H1 (cell line): ENCODE data around the gene BTBD16. TPM values are rescaled to one million over a fixed set of nuclear protein-coding genes. Genes with fewer than 3 reads are reported as not detected.
A peak's percentile ranks its signal among the peaks of the same experiment; 100 is the strongest.

ENCODE experiments used
- CTCF ChIA-PET: fragments of 300-600 bp; sonication (Branson Sonifier 250); formaldehyde crosslinking; loops from one replicate; lab custom pipeline; 2021; ENCODE audit not compliant: partially characterized antibody; lab: Charles Lee
- POLR2A ChIA-PET: fragments of 300-600 bp; sonication (Branson Sonifier 250); formaldehyde crosslinking; loops from one replicate; lab custom pipeline; 2021; ENCODE audit warnings: inconsistent platforms; ENCODE audit not compliant: partially characterized antibody; lab: Charles Lee
- DNase-seq, 2 experiments: peaks; one replicate each; pipeline versions ENCODE4 v3.0.0 to v3.0.0-alpha.2; 2010 to 2022; ENCODE audit warnings: low spot score in 2 of 2, low read depth in 1 of 2, mixed read lengths in 1 of 2
- FAIRE-seq: peaks from 2 replicates; lab custom pipeline; 2011; peaks lifted over from hg19 to GRCh38; lab: Jason Lieb, UNC
- H2AFZ ChIP-seq: 2 replicates; pipeline ENCODE4 v1.8.1; 2012; ENCODE audit warnings: low read length, inconsistent platforms
- H2AK5ac ChIP-seq: 2 replicates; pipeline ENCODE4 v1.6.1; 2013; ENCODE audit warnings: low read depth, low read length
- H2BK120ac ChIP-seq: replicated peaks from 2 replicates; pipeline ENCODE3; 2013; ENCODE audit warnings: low read depth, low read length, inconsistent platforms
- H2BK12ac ChIP-seq: 2 replicates; pipeline ENCODE4 v1.6.1; 2013; ENCODE audit warnings: low read depth, low read length
- H2BK15ac ChIP-seq: 2 replicates; pipeline ENCODE4 v1.6.1; 2013; ENCODE audit warnings: low read length
- H2BK20ac ChIP-seq: 2 replicates; pipeline ENCODE4 v1.6.1; 2013; ENCODE audit warnings: low read length
- H2BK5ac ChIP-seq: 2 replicates; pipeline ENCODE4 v1.6.1; 2013; ENCODE audit warnings: low read depth, low read length
- H3K14ac ChIP-seq: 2 replicates; pipeline ENCODE4 v1.6.1; 2013; ENCODE audit warnings: inconsistent platforms; ENCODE audit not compliant: insufficient read length
- H3K18ac ChIP-seq: 2 replicates; pipeline ENCODE4 v1.6.1; 2013; ENCODE audit warnings: low read length; ENCODE audit errors: extremely low read depth
- H3K23ac ChIP-seq: 2 replicates; pipeline ENCODE4 v1.6.1; 2013; ENCODE audit warnings: inconsistent platforms; ENCODE audit not compliant: insufficient read length
- H3K23me2 ChIP-seq: 2 replicates; pipeline ENCODE4 v1.6.1; 2013; ENCODE audit warnings: low read depth, low read length
- H3K27ac ChIP-seq: 2 replicates; pipeline ENCODE4 v1.6.1; 2011; ENCODE audit warnings: low read depth, low read length, inconsistent platforms
- H3K27me3 ChIP-seq, 4 experiments: replicated peaks in 1 of 4; 1 replicate in 1 of 4; 2 replicates in 3 of 4; pipeline versions ENCODE4 v1.6.1 to v1.8.1; 2011 to 2013; ENCODE audit warnings: low read length in 3 of 4, mild to moderate bottlenecking in 3 of 4, inconsistent platforms in 2 of 4, mixed read lengths in 2 of 4, moderate library complexity in 1 of 4; ENCODE audit not compliant: control insufficient read depth in 3 of 4, insufficient read depth in 3 of 4; ENCODE audit errors: extremely low read depth in 1 of 4
- H3K36me3 ChIP-seq, 4 experiments: 2 replicates each; pipeline versions ENCODE4 v1.6.1 to v1.8.1; 2011 to 2013; ENCODE audit warnings: mild to moderate bottlenecking in 4 of 4, low read length in 3 of 4, moderate library complexity in 2 of 4, control low read depth in 1 of 4, inconsistent platforms in 1 of 4; ENCODE audit not compliant: insufficient read depth in 4 of 4, control insufficient read depth in 2 of 4
- H3K4ac ChIP-seq: replicated peaks from 2 replicates; pipeline ENCODE3; 2013; ENCODE audit warnings: low read length, low read depth, mixed read lengths, inconsistent platforms; ENCODE audit not compliant: insufficient read length
- H3K4me1 ChIP-seq, 4 experiments: replicated peaks in 1 of 4; 1 replicate in 1 of 4; 2 replicates in 3 of 4; pipeline versions ENCODE4 v1.6.1 to v1.8.1; 2011 to 2013; ENCODE audit warnings: low read length in 3 of 4, inconsistent platforms in 2 of 4, mixed read lengths in 1 of 4; ENCODE audit not compliant: insufficient read depth in 4 of 4, control insufficient read depth in 3 of 4
- H3K4me2 ChIP-seq, 2 experiments: 2 replicates each; pipeline versions ENCODE4 v1.6.1 to v1.8.1; 2011 to 2013; ENCODE audit warnings: low read depth in 2 of 2, low read length in 2 of 2, control low read depth in 1 of 2, inconsistent platforms in 1 of 2, mild to moderate bottlenecking in 1 of 2; ENCODE audit not compliant: insufficient read depth in 1 of 2
- H3K4me3 ChIP-seq, 4 experiments: fragments of 200-600, 300-600 bp in 1 of 4; sonication (generic), shearing (Covaris generic), sonication (Bioruptor Twin) in 1 of 4; 2 replicates each; pipeline versions ENCODE4 v1.5.1 to v1.8.1; 2011 to 2016; ENCODE audit warnings: low read length in 4 of 4, low read depth in 3 of 4, control low read depth in 2 of 4, inconsistent platforms in 2 of 4, mild to moderate bottlenecking in 2 of 4, mixed read lengths in 1 of 4, moderate library complexity in 1 of 4; ENCODE audit not compliant: insufficient read depth in 2 of 4; ENCODE audit errors: extremely low read depth in 1 of 4
- H3K56ac ChIP-seq: replicated peaks from 2 replicates; pipeline ENCODE3; 2013; ENCODE audit warnings: low read depth, mild to moderate bottlenecking, mixed read lengths, low read length, inconsistent platforms; ENCODE audit not compliant: insufficient read length
- H3K79me1 ChIP-seq: 2 replicates; pipeline ENCODE4 v1.6.1; 2013; ENCODE audit warnings: low read depth, low read length, control low read depth
- H3K79me2 ChIP-seq, 2 experiments: 2 replicates each; pipeline versions ENCODE4 v1.6.1 to v1.8.1; 2012 to 2013; ENCODE audit warnings: low read length in 2 of 2, mild to moderate bottlenecking in 2 of 2, inconsistent platforms in 1 of 2; ENCODE audit not compliant: insufficient read depth in 2 of 2, control insufficient read depth in 1 of 2
- H3K9ac ChIP-seq, 4 experiments: replicated peaks in 1 of 4; 1 replicate in 1 of 4; 2 replicates in 3 of 4; pipeline versions ENCODE4 v1.6.1 to v1.8.1; 2011 to 2013; ENCODE audit warnings: low read depth in 3 of 4, low read length in 3 of 4, control low read depth in 2 of 4, mild to moderate bottlenecking in 2 of 4, moderate library complexity in 2 of 4, inconsistent platforms in 1 of 4; ENCODE audit errors: extremely low read depth in 1 of 4
- H3K9me3 ChIP-seq, 2 experiments: 2 replicates each; pipeline versions ENCODE4 v1.6.1 to v1.8.1; 2012 to 2013; ENCODE audit warnings: mild to moderate bottlenecking in 2 of 2, moderate library complexity in 2 of 2, control low read depth in 1 of 2, inconsistent platforms in 1 of 2, low read depth in 1 of 2, low read length in 1 of 2, mixed read lengths in 1 of 2; ENCODE audit not compliant: insufficient read depth in 2 of 2
- H4K20me1 ChIP-seq, 2 experiments: replicated peaks in 1 of 2; 2 replicates each; pipeline versions ENCODE3 to v1.8.1; 2011 to 2013; ENCODE audit warnings: inconsistent platforms in 2 of 2, low read length in 2 of 2, mild to moderate bottlenecking in 1 of 2; ENCODE audit not compliant: insufficient read depth in 2 of 2, control insufficient read depth in 1 of 2
- H4K5ac ChIP-seq: 2 replicates; pipeline ENCODE4 v1.6.1; 2013; ENCODE audit warnings: low read length, low read depth, mixed read lengths, inconsistent platforms; ENCODE audit not compliant: insufficient read length
- H4K8ac ChIP-seq: 2 replicates; pipeline ENCODE4 v1.8.0; 2013; ENCODE audit warnings: mild to moderate bottlenecking, moderate library complexity, low read length, inconsistent platforms; ENCODE audit not compliant: insufficient read depth; ENCODE audit errors: extremely low read depth
- H4K91ac ChIP-seq: replicated peaks from 2 replicates; pipeline ENCODE3; 2013; ENCODE audit warnings: low read length, mixed read lengths, inconsistent platforms; ENCODE audit not compliant: insufficient read length
- CBX8 ChIP-seq: fragments of 300-800, 300-1000 bp; sonication (generic); IDR thresholded peaks from 2 replicates; pipeline ENCODE4 v1.7.1; 2016; ENCODE audit warnings: low read depth, low read length, borderline replicate concordance
- CTBP2 ChIP-seq: IDR thresholded peaks from 2 replicates; pipeline ENCODE4 v1.7.0; 2011; ENCODE audit warnings: borderline replicate concordance, mild to moderate bottlenecking, moderate library complexity, mixed read lengths, low read length; ENCODE audit not compliant: insufficient read depth, insufficient read length
- JUN ChIP-seq: IDR thresholded peaks from 2 replicates; pipeline ENCODE4 v1.6.1; 2011; ENCODE audit warnings: low read depth, mild to moderate bottlenecking, improper control_type of control experiment, low read length
- RFX5 ChIP-seq: IDR thresholded peaks from 2 replicates; pipeline ENCODE4 v1.6.1; 2011; ENCODE audit warnings: low read depth, low read length, improper control_type of control experiment, borderline replicate concordance
- WGBS, 2 experiments: shearing (Covaris generic) in 1 of 2; methylation state at CpG; one replicate each; pipeline versions ENCODE4 v1.1.6 to v1.1.7; 2013 to 2015; ENCODE audit warnings: low lambda C conversion rate in 2 of 2, mixed read lengths in 2 of 2, inconsistent platforms in 1 of 2, low coverage in 1 of 2, missing lambda C conversion rate in 1 of 2; ENCODE audit not compliant: insufficient replicate concordance in 2 of 2, insufficient coverage in 1 of 2, insufficient read length in 1 of 2; ENCODE audit errors: extremely low coverage in 1 of 2, missing lambda C conversion rate in 1 of 2; 5-methylcytosine and 5-hydroxymethylcytosine counted together
- polyA plus RNA-seq, 7 experiments: library from polyadenylated mRNA; depleted of rRNA in 3 of 7; stranded (reverse) in 5 of 7; unstranded in 2 of 7; fragments of >200 nt in 5 of 7; fragments of 200-250 nt in 2 of 7; gene quantifications; 1 replicate in 5 of 7; 2 replicates in 1 of 7; 4 replicates in 1 of 7; pipeline versions ENCODE4 v1.2.1 to v1.2.3, GENCODE V29; 2011 to 2013; ENCODE audit warnings: missing spikeins in 2 of 7, mixed read lengths in 2 of 7
- total RNA-seq: library from RNA; stranded (reverse); fragmentation: NEBNext Ultra II Directional; extraction: Animal tissue kit (Norgen Biotek cat#: 25700); gene quantifications from 2 replicates; pipeline ENCODE4 v1.2.1, GENCODE V29; 2021
- TF ChIP-seq, protein P1 (sequence below): IDR thresholded peaks from 2 replicates; pipeline ENCODE4 v1.6.1; 2011; ENCODE audit warnings: low read length, improper control_type of control experiment

The BTBD16 gene
- total and polyA plus RNA-seq, 2 of the 8 experiments (the other 6 are each of a cell fraction or from before 2014, with no cell fraction given): 0.05 TPM; not detected in 1

- Histone ChIP-seq H3K36me3 (peaks cover 0 to 31% (median 10%) of the 10 kb centered on the region in 4 experiments; a peak in 7 of 8 replicates), H3K4ac (no peak overlapping the region), H4K5ac (no peak overlapping the region), H3K27ac (0 out of 2 replicates have a peak overlapping the region, but pooled peaks have one; percentile 28), H2BK12ac (no peak overlapping the region), H3K79me2 (no peaks in the 10 kb centered on the region), H3K14ac (no peak overlapping the region), H3K9me3 (no peaks in the 10 kb centered on the region), H2AK5ac (no peak overlapping the region), H3K79me1 (no peaks in the 10 kb centered on the region), H3K4me3 (no peak overlapping the region), H2BK15ac (no peak overlapping the region), H3K4me1 (peaks cover 0 to 10% (median 6%) of the 10 kb centered on the region in 4 experiments; a peak in 5 of 7 replicates), H3K23me2 (no peaks in the 10 kb centered on the region), H2BK20ac (no peak overlapping the region), H3K18ac (no peak overlapping the region), H3K4me2 (no peak overlapping the region), H4K8ac (no peak overlapping the region; the same call in 1 of the 2 replicates), H3K23ac (no peak overlapping the region), H4K20me1 (peaks cover 0 to 1% of the 10 kb centered on the region in 2 experiments), H2BK120ac (no peak overlapping the region), H3K56ac (no peak overlapping the region), H4K91ac (no peak overlapping the region), H2BK5ac (no peak overlapping the region), H3K27me3 (no peaks in the 10 kb centered on the region), H3K9ac (no peak overlapping the region)
- FAIRE-seq: no peak
- 86% methylated on average over 9 of the region's 14 CpGs; no CpG with 5 or more reads in 1 of the 2 experiments for WGBS, 2 experiments
- DNase-seq: no peak
- ChIA-PET CTCF (interaction anchor here (1.1 to 2.9 kb wide), 5 partner anchors 10 to 117 kb away, joined by 4 to 15 read pairs (median 7); no protein-coding TSS in a partner anchor), POLR2A (no interaction called here)
- TF ChIP-seq JUN (no peak), CBX8 (no peak), CTBP2 (no peak), RFX5 (no peak)
- TF ChIP-seq, protein P1, sequence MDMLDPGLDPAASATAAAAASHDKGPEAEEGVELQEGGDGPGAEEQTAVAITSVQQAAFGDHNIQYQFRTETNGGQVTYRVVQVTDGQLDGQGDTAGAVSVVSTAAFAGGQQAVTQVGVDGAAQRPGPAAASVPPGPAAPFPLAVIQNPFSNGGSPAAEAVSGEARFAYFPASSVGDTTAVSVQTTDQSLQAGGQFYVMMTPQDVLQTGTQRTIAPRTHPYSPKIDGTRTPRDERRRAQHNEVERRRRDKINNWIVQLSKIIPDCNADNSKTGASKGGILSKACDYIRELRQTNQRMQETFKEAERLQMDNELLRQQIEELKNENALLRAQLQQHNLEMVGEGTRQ: no peak
- TF ChIP-seq, all 59 proteins: peak for 0
- H2AFZ ChIP-seq: no peak overlapping the region
These were observed 15.4 kb upstream of the BTBD16 start for GRCh38 chr10:122255509-122256301.
